ENCODE measurements around the gene NEB. TPM values are rescaled to one million over a fixed set of nuclear protein-coding genes. Genes with fewer than 3 reads are reported as not detected.

Gene NEB
- polyA plus RNA-seq, 1 experiment: 0.01 TPM

- Histone ChIP-seq H3K27me3 (ENCODE audit: control insufficient read depth, insufficient read depth, low read length) (no peaks in the 10 kb centered on the region; the same call in 1 of the 2 replicates), H3K4me3 (ENCODE audit: low read depth, low read length) (no peak overlapping the region), H3K36me3 (ENCODE audit: control insufficient read depth, insufficient read depth, low read length) (no peaks in the 10 kb centered on the region)
- ChIA-PET POLR2A (no interaction called here), CTCF (no interaction called here)
- no peak for DNase-seq (ENCODE audit: low read depth)
- TF ChIP-seq CTCF (IDR thresholded peaks at IDR 0.05; ENCODE audit: insufficient read depth, low read depth, low read length): no peak
Measured at GRCh38 chr2:151682459-151683003, 51.7 kb downstream of the NEB start.

GRCh38 chr2:151681051-151681450 is 53.2 kb downstream of the NEB start:
- no peak for TF ChIP-seq CTCF (IDR thresholded peaks at IDR 0.05; ENCODE audit: insufficient read depth, low read depth, low read length)
- ChIA-PET CTCF (no interaction called here), POLR2A (no interaction called here)
- no peak for DNase-seq (ENCODE audit: low read depth)
- H3K27me3 ChIP-seq (ENCODE audit: control insufficient read depth, insufficient read depth, low read length): no peaks in the 10 kb centered on the region; the same call in 1 of the 2 replicates
- no peak overlapping the region for H3K4me3 ChIP-seq (ENCODE audit: low read depth, low read length)
- H3K36me3 ChIP-seq (ENCODE audit: control insufficient read depth, insufficient read depth, low read length): no peaks in the 10 kb centered on the region

GRCh38 chr2:151679994-151680393 is 54.3 kb downstream of the NEB start:
- DNase-seq (ENCODE audit: low read depth): no peak
- CTCF ChIA-PET: no interaction called here
- no peaks in the 10 kb centered on the region for H3K36me3 ChIP-seq (ENCODE audit: control insufficient read depth, insufficient read depth, low read length)
- no peaks in the 10 kb centered on the region; the same call in 1 of the 2 replicates for H3K27me3 ChIP-seq (ENCODE audit: control insufficient read depth, insufficient read depth, low read length)
- POLR2A ChIA-PET: no interaction called here
- H3K4me3 ChIP-seq (ENCODE audit: low read depth, low read length): no peak overlapping the region
- no peak for TF ChIP-seq CTCF (IDR thresholded peaks at IDR 0.05; ENCODE audit: insufficient read depth, low read depth, low read length)

- DNase-seq (ENCODE audit: low read depth): no peak
- TF ChIP-seq CTCF (IDR thresholded peaks at IDR 0.05; ENCODE audit: insufficient read depth, low read depth, low read length): no peak
- Histone ChIP-seq H3K36me3 (ENCODE audit: control insufficient read depth, insufficient read depth, low read length) (no peaks in the 10 kb centered on the region), H3K4me3 (ENCODE audit: low read depth, low read length) (no peak overlapping the region), H3K27me3 (ENCODE audit: control insufficient read depth, insufficient read depth, low read length) (no peaks in the 10 kb centered on the region)
- POLR2A ChIA-PET: no interaction called here
- CTCF ChIA-PET: interaction anchor here (1.0 kb wide), 1 partner anchor 13 kb away, joined by 3 read pairs; no protein-coding TSS in a partner anchor
Measured at GRCh38 chr2:151678849-151679248, 55.4 kb downstream of the NEB start.

GRCh38 chr2:151673016-151673415 is 61.3 kb downstream of the NEB start:
- H3K36me3 ChIP-seq (ENCODE audit: control insufficient read depth, insufficient read depth, low read length): no peaks in the 10 kb centered on the region
- H3K4me3 ChIP-seq (ENCODE audit: low read depth, low read length): no peak overlapping the region
- H3K27me3 ChIP-seq (ENCODE audit: control insufficient read depth, insufficient read depth, low read length): no peaks in the 10 kb centered on the region
- ChIA-PET CTCF (interaction anchor here (1.2 kb wide), 1 partner anchor 35 kb away, joined by 3 read pairs; no protein-coding TSS in a partner anchor), POLR2A (no interaction called here)
- no peak for DNase-seq (ENCODE audit: low read depth)
- no peak for TF ChIP-seq CTCF (IDR thresholded peaks at IDR 0.05; ENCODE audit: insufficient read depth, low read depth, low read length)
